Activated CD8-positive, alpha-beta memory T cell treated with anti-CD3 and anti-CD28 coated beads, Interleukin-2, amount 50 U/mL, for 1 hour (primary cell): Measurements from ENCODE around the gene CNRIP1.

Experiments used
- DNase-seq: peaks from one replicate; pipeline ENCODE4 v3.0.0-alpha.2; 2020; ENCODE audit errors: extremely low read depth

The CNRIP1 gene

GRCh38 chr2:68251187-68251854, 68.4 kb downstream of the CNRIP1 start:
- peak; percentile 63 for DNase-seq

GRCh38 chr2:68250652-68251186, 69.0 kb downstream of the CNRIP1 start:
- DNase-seq, result no peak

GRCh38 chr2:68250196-68250595, 69.6 kb downstream of the CNRIP1 start:
- DNase-seq, result no peak

GRCh38 chr2:68248806-68249205, 70.9 kb downstream of the CNRIP1 start:
- DNase-seq, result no peak

GRCh38 chr2:68248361-68248760, 71.4 kb downstream of the CNRIP1 start:
- DNase-seq, result no peak

- no peak for DNase-seq
These were observed 73.4 kb downstream of the CNRIP1 start for GRCh38 chr2:68246396-68246795.

- no peak for DNase-seq
These were observed 74.1 kb downstream of the CNRIP1 start for GRCh38 chr2:68245672-68246071.

- no peak for DNase-seq
These were observed 74.7 kb downstream of the CNRIP1 start for GRCh38 chr2:68245066-68245465.

- no peak for DNase-seq
These were observed 75.3 kb downstream of the CNRIP1 start for GRCh38 chr2:68244456-68244855.
